Measurements from ENCODE around the gene DHX8. TPM values are rescaled to one million over a fixed set of nuclear protein-coding genes. Genes with fewer than 3 reads are reported as not detected.

The DHX8 gene
- total and polyA plus RNA-seq, 4 donors: 10.9 to 21.3 (median 19.4) TPM

DNA sequence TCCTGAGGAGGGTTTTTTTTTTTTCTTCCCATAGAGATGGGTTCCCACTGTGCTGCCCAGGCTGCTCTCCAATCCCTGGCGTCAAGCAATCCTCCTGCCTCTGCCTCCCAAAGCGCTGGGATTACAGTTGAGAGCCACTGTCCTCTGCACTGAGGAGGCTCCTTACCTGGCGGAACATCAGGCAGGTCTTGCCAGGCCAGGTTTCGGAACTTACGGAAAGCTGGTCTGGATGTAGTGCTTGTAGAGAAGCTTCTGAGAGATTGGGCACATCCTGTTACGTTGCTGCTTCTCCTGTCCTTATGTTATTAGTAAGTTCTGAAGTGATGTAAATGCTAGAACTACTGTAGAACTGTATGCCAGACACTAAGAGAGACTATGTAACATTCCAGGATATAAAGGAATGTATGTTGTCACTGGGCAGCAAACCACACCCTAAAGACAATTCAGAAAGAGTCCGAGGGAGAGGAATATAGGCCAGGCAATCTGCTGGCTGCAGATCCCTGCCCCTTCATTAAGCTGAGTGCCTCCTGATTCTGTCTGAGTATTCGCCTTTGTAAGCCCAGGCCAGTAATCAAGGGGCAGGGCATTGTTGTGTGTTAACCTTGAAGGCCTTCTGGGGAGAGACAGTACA is 41.3 kb downstream of the DHX8 start (continued):
- no peak for TF ChIP-seq HNF4A (conservative IDR thresholded peaks at IDR 0.05)
- no peak for TF ChIP-seq REST (IDR thresholded peaks at IDR 0.05)
- no peak for TF ChIP-seq RAD21 (IDR thresholded peaks at IDR 0.05)
- no peak for TF ChIP-seq EGR1 (IDR thresholded peaks at IDR 0.05; ENCODE audit: low read depth in 2 of 2)

- TF ChIP-seq, protein P1, sequence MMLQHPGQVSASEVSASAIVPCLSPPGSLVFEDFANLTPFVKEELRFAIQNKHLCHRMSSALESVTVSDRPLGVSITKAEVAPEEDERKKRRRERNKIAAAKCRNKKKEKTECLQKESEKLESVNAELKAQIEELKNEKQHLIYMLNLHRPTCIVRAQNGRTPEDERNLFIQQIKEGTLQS (IDR thresholded peaks at IDR 0.05): no peak
- TF ChIP-seq REST (IDR thresholded peaks at IDR 0.05) (no peak), FOXA2 (IDR thresholded peaks at IDR 0.05) (no peak)
- Histone ChIP-seq H3K27ac (ENCODE audit: low read depth in 1 of 2, low read length in 2 of 2) (no peak overlapping the region), H3K27me3 (ENCODE audit: control insufficient read depth in 4 of 4, insufficient read depth in 4 of 4, low read length in 3 of 4) (no peaks in the 10 kb centered on the region), H3K9me3 (ENCODE audit: control insufficient read depth in 4 of 4, low read length in 3 of 4) (no peaks in the 10 kb centered on the region), H3K36me3 (ENCODE audit: control insufficient read depth in 4 of 4, insufficient read depth in 3 of 4, low read depth in 1 of 4, low read length in 3 of 4) (peaks cover 18 to 39% (median 29%) of the 10 kb centered on the region in 4 donors), H3K9ac (ENCODE audit: low read depth in 1 of 2, low read length in 2 of 2) (no peak overlapping the region), H3K4me3 (ENCODE audit: low read depth in 1 of 3, low read length in 3 of 3) (no peak overlapping the region), H3K4me1 (ENCODE audit: control insufficient read depth in 4 of 4, insufficient read depth in 4 of 4, low read length in 3 of 4) (peaks cover 0 to 6% (median under 1%) of the 10 kb centered on the region in 4 donors)
- WGBS: 93% methylated on average over 7 of the region's 7 CpGs
- DNase-seq (ENCODE audit: low spot score): no peak
These were observed 43.3 kb downstream of the DHX8 start for GRCh38 chr17:43526886-43527648.

- no peak for DNase-seq (ENCODE audit: low spot score)
- Histone ChIP-seq H3K9me3 (ENCODE audit: control insufficient read depth in 4 of 4, low read length in 3 of 4) (no peaks in the 10 kb centered on the region), H3K27me3 (ENCODE audit: control insufficient read depth in 4 of 4, insufficient read depth in 4 of 4, low read length in 3 of 4) (no peaks in the 10 kb centered on the region), H3K4me1 (ENCODE audit: control insufficient read depth in 4 of 4, insufficient read depth in 4 of 4, low read length in 3 of 4) (peaks cover 0 to 6% (median under 1%) of the 10 kb centered on the region in 4 donors), H3K9ac (ENCODE audit: low read depth in 1 of 2, low read length in 2 of 2) (no peak overlapping the region), H3K27ac (ENCODE audit: low read depth in 1 of 2, low read length in 2 of 2) (no peak overlapping the region), H3K4me3 (ENCODE audit: low read depth in 1 of 3, low read length in 3 of 3) (no peak overlapping the region), H3K36me3 (ENCODE audit: control insufficient read depth in 4 of 4, insufficient read depth in 3 of 4, low read depth in 1 of 4, low read length in 3 of 4) (peaks cover 14 to 31% (median 24%) of the 10 kb centered on the region in 4 donors)
- WGBS: 76% methylated on average over 13 of the region's 13 CpGs
- TF ChIP-seq HNF4G (IDR thresholded peaks at IDR 0.05) (no peak), HNF4A (conservative IDR thresholded peaks at IDR 0.05) (no peak), SP1 (IDR thresholded peaks at IDR 0.05) (no peak), JUND (IDR thresholded peaks at IDR 0.05) (no peak), GABPA (IDR thresholded peaks at IDR 0.05 in 1 of 2, conservative IDR thresholded peaks at IDR 0.05 in 1 of 2) (no peak), RXRA (IDR thresholded peaks at IDR 0.05) (no peak), FOXA1 (IDR thresholded peaks at IDR 0.05) (no peak), EGR1 (IDR thresholded peaks at IDR 0.05; ENCODE audit: low read depth in 2 of 2) (no peak)
- TF ChIP-seq, protein P1 (IDR thresholded peaks at IDR 0.05): no peak
- TF ChIP-seq, protein P2, sequence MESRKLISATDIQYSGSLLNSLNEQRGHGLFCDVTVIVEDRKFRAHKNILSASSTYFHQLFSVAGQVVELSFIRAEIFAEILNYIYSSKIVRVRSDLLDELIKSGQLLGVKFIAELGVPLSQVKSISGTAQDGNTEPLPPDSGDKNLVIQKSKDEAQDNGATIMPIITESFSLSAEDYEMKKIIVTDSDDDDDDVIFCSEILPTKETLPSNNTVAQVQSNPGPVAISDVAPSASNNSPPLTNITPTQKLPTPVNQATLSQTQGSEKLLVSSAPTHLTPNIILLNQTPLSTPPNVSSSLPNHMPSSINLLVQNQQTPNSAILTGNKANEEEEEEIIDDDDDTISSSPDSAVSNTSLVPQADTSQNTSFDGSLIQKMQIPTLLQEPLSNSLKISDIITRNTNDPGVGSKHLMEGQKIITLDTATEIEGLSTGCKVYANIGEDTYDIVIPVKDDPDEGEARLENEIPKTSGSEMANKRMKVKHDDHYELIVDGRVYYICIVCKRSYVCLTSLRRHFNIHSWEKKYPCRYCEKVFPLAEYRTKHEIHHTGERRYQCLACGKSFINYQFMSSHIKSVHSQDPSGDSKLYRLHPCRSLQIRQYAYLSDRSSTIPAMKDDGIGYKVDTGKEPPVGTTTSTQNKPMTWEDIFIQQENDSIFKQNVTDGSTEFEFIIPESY (IDR thresholded peaks at IDR 0.05): no peak
These were observed 44.7 kb downstream of the DHX8 start for GRCh38 chr17:43528319-43528987.
